GM10847 (cell line): ENCODE measurements around the gene DET1.

Experiments used
- POLR2A ChIP-seq: IDR thresholded peaks from 2 replicates; pipeline ENCODE4 v1.6.1; 2011; ENCODE audit not compliant: insufficient read length; ENCODE audit errors: extremely low read depth

DET1 gene

GRCh38 chr15:88506628-88507027, 39.9 kb downstream of the DET1 start:
- no peak for TF ChIP-seq POLR2A

DNA sequence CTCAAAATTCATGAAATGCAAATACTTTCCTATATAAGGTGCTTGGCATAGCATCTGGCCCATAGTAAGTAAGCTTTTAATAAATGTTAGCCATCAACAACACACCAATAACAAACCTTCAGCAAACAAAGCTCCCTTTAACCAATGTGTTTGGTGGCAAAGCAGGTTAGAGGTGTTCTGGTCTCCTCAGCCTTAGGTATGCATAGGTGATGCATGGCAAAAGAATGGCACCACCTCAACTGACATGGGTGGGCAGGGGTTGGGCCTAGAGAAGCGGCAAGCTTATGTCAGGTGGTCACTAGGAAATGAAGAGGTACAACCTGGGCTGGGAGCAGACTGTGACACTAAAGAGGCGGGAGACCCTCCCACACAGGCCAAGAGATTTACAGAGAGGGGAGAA, 40.8 kb downstream of the DET1 start:
- TF ChIP-seq POLR2A = no peak

DNA sequence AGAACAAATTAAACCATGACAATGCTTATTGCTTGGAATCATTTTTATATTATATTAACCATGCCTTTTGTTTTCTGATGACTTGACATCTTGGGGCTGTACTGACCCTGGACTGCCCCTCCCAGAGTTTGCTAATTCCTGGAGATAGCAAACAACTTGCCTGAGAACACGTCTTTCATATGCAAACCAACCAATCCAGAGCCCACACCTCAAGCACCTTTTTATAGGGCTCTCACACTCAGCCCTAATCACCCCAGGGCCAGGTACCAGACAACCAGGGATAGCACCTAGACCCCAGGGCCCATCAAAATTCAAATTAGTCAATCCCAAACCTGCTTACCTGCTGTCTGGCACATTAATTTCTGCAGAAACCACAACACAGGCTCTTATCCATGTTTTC, 42.0 kb downstream of the DET1 start:
- no peak for TF ChIP-seq POLR2A

DNA sequence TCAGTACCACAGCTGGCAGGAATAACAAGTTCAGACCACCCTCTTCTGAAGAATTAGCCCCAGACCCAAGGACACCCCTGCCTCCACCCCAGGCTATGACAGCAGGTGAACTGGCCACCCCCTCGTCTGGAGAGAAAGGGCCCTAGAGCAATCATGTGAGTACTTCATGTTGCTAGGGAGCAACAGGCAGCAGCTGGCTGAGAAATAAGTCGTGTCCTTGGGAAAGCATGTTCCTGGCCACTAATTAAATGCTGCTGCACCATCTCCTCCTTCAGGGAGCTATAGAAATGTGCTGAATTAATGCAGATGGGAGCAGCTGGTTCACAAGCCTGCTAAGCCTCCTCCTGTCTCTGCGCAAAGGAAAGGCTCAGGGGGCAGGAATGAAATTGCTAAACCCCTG, 47.5 kb downstream of the DET1 start:
- TF ChIP-seq POLR2A = no peak

GRCh38 chr15:88497109-88497765, 49.2 kb downstream of the DET1 start:
- TF ChIP-seq POLR2A = no peak

GRCh38 chr15:88493844-88494243, 52.6 kb downstream of the DET1 start:
- no peak for TF ChIP-seq POLR2A

- TF ChIP-seq POLR2A = no peak
Observed at GRCh38 chr15:88491158-88491557, 55.3 kb downstream of the DET1 start.

- TF ChIP-seq POLR2A = no peak
Observed at GRCh38 chr15:88490036-88490435, 56.4 kb downstream of the DET1 start.

- no peak for TF ChIP-seq POLR2A
Observed at GRCh38 chr15:88489321-88489720, 57.2 kb downstream of the DET1 start.

GRCh38 chr15:88487796-88488523, 58.5 kb downstream of the DET1 start:
- no peak for TF ChIP-seq POLR2A

- TF ChIP-seq POLR2A = no peak
Observed at GRCh38 chr15:88487178-88487795, 59.2 kb downstream of the DET1 start.

GRCh38 chr15:88484682-88485331, 61.7 kb downstream of the DET1 start:
- no peak for TF ChIP-seq POLR2A

GRCh38 chr15:88482263-88482662, 64.2 kb downstream of the DET1 start:
- no peak for TF ChIP-seq POLR2A

- TF ChIP-seq POLR2A = no peak
Observed at GRCh38 chr15:88480981-88481380, 65.5 kb downstream of the DET1 start.

DNA sequence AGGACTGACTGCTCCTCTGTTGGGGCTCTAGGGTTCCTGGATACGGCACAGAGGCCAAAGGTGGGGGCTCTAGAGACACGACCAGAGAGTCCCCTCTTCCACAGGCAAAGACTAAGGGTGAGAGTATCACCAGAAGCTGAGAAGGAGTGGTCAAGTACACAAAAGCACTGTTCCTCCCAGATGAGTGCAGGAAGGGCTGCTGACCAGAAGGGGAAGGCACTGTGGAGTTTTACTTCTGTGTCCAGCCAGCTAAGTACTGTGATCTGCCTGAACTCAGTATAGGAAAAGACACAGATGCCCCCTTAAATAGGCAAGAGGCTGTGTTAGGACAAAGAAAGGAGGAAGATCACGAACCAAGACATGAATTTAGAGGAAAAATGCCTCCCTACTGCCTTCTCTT, 67.3 kb downstream of the DET1 start:
- TF ChIP-seq POLR2A = no peak

DNA sequence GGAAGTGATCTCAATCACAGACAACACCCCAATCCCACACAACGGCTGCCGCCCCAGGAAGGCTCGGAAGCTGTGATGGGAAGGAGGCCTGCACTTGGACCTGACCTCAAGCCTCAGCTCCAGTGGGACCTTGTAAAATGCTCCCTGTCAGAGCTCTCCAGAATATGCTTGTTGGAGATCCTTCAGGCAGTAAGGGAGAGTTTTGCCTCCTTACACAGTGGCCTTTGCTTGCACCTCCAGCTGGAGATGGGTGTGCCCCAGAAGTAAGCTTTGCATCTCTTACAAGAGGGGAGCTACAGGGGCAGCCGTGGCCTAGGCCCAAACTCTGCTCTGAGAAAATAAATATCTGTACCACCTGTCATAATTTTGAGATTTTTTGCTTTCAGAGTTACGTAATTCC, 68.6 kb downstream of the DET1 start:
- TF ChIP-seq POLR2A = no peak
